Measurements from ENCODE around the gene MRPL10.

GRCh38 chr17:47789611-47790561, 41.5 kb downstream of the MRPL10 start:
- TF ChIP-seq CTCF (IDR thresholded peaks at IDR 0.05; ENCODE audit: borderline replicate concordance, extremely low read depth, low read length, poor library complexity, severe bottlenecking) (no peak), EZH2 (IDR thresholded peaks at IDR 0.05; ENCODE audit: borderline replicate concordance, low read depth, low read length, severe bottlenecking) (no peak)

Data from DND-41 (cell line).